GM19397 (cell line): ENCODE results near the gene DNAJC27.
"Not testable (repeated sequence)": the region's sequence is repeated elsewhere in the genome, so short reads cannot be mapped to it uniquely, and the experiment has no call there.

ENCODE experiments used
- ATAC-seq: cut with Tn5 transposase; IDR thresholded peaks from one replicate; pipeline ENCODE4 v1.9.1; 2021; ENCODE audit warnings: mild to moderate bottlenecking, moderate library complexity; ENCODE audit not compliant: unreplicated experiment

Gene DNAJC27

GRCh38 chr2:24971536-24972314 lies at the start of gene DNAJC27:
TSS of gene DNAJC27 (minus strand) at chr2:24971955. CDS start at chr2:24971904, 51 bp downstream.
- ATAC-seq: peak; percentile 94

GRCh38 chr2:25018681-25019080 lies 46.9 kb upstream of the DNAJC27 start:
- ATAC-seq: no peak

GRCh38 chr2:25014631-25015030 lies 42.9 kb upstream of the DNAJC27 start:
- no peak for ATAC-seq

- not testable (repeated sequence) for ATAC-seq
These were observed 39.6 kb upstream of the DNAJC27 start for GRCh38 chr2:25011342-25011741.

- ATAC-seq: no peak
These were observed 38.2 kb upstream of the DNAJC27 start for GRCh38 chr2:25009954-25010353.

GRCh38 chr2:25002066-25002465 lies 30.3 kb upstream of the DNAJC27 start:
- ATAC-seq: no peak

GRCh38 chr2:25001325-25001637 lies 29.5 kb upstream of the DNAJC27 start:
- no peak for ATAC-seq

- ATAC-seq: no peak
These were observed 29.0 kb upstream of the DNAJC27 start for GRCh38 chr2:25000503-25001324.

- ATAC-seq: no peak
These were observed 28.3 kb upstream of the DNAJC27 start for GRCh38 chr2:25000036-25000435.

- ATAC-seq: not testable (repeated sequence)
These were observed 27.3 kb upstream of the DNAJC27 start for GRCh38 chr2:24999097-24999496.

GRCh38 chr2:24994146-24994724 lies 22.5 kb upstream of the DNAJC27 start:
- ATAC-seq: no peak

GRCh38 chr2:24993406-24994145 lies 21.8 kb upstream of the DNAJC27 start:
- no peak for ATAC-seq

- ATAC-seq: no peak
These were observed 14.6 kb upstream of the DNAJC27 start for GRCh38 chr2:24986372-24986771.

GRCh38 chr2:24985511-24985910 lies 13.8 kb upstream of the DNAJC27 start:
- no peak for ATAC-seq

GRCh38 chr2:24984912-24985311 lies 13.2 kb upstream of the DNAJC27 start:
- no peak for ATAC-seq

- no peak for ATAC-seq
These were observed 9.8 kb upstream of the DNAJC27 start for GRCh38 chr2:24981411-24982136.

GRCh38 chr2:24978661-24979060 lies 6.9 kb upstream of the DNAJC27 start:
- no peak for ATAC-seq

- ATAC-seq: no peak
These were observed 5.9 kb upstream of the DNAJC27 start for GRCh38 chr2:24977631-24978030.

GRCh38 chr2:24973812-24974211 lies 2.1 kb upstream of the DNAJC27 start:
- no peak for ATAC-seq

GRCh38 chr2:24972315-24972961 lies 683 bp upstream of the DNAJC27 start:
- no peak for ATAC-seq
